Glomerular visceral epithelial cell (primary cell): ENCODE results near the gene ARHGEF28.

ENCODE experiments used
- DNase-seq: peaks from one replicate; pipeline ENCODE4 v3.0.0-alpha.2; 2016; ENCODE audit errors: extremely low spot score

ARHGEF28 gene, protein sequence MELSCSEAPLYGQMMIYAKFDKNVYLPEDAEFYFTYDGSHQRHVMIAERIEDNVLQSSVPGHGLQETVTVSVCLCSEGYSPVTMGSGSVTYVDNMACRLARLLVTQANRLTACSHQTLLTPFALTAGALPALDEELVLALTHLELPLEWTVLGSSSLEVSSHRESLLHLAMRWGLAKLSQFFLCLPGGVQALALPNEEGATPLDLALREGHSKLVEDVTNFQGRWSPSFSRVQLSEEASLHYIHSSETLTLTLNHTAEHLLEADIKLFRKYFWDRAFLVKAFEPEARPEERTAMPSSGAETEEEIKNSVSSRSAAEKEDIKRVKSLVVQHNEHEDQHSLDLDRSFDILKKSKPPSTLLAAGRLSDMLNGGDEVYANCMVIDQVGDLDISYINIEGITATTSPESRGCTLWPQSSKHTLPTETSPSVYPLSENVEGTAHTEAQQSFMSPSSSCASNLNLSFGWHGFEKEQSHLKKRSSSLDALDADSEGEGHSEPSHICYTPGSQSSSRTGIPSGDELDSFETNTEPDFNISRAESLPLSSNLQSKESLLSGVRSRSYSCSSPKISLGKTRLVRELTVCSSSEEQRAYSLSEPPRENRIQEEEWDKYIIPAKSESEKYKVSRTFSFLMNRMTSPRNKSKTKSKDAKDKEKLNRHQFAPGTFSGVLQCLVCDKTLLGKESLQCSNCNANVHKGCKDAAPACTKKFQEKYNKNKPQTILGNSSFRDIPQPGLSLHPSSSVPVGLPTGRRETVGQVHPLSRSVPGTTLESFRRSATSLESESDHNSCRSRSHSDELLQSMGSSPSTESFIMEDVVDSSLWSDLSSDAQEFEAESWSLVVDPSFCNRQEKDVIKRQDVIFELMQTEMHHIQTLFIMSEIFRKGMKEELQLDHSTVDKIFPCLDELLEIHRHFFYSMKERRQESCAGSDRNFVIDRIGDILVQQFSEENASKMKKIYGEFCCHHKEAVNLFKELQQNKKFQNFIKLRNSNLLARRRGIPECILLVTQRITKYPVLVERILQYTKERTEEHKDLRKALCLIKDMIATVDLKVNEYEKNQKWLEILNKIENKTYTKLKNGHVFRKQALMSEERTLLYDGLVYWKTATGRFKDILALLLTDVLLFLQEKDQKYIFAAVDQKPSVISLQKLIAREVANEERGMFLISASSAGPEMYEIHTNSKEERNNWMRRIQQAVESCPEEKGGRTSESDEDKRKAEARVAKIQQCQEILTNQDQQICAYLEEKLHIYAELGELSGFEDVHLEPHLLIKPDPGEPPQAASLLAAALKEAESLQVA (N-terminal part only)

DNA sequence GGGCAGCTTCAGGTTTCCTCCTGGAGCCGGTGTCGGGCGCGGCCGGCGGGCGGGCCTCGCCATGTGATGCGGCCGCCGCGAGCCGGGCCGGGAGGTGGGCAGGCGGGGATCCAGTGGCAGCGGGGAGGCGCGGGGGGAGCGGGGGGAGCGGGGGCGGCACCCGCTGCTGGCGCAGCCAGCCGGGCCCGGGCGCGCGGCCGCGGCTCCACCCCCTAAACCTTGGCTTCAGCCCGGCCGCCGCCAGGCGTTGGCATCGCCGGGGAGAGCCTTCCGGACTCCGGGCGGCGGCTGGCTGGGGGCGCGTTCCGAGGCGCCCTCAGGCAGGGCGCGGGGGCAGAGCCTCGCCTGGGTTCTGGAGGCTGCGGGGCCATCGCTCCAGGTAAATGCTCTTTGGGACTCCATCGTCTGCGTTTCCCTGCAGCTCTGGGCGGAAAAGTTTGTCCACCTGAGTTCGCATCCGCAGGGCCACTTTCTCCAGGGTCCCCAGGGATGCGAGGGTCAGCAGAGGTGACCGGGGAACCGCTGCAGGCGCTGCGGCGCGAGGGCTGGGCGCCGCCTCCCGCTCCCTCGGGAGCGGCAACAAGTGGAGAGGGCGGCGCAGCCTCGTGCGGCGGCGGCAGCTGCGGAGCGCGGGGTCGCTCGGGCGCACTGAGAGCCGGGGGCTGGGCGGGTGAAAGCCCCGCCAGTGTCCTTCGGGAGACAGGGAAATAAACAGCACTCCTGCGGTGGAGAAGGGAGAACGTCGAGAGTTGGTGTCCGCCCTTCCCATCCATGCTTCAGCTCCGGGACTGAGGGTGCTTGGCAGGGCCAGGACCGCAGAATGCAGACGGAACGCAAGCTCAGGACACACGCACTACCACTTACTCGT lies at the start of gene ARHGEF28:
ARHGEF28 (plus strand) TSS at position 253 of the 868 bp plus-strand sequence. CDS start 58,656 bp downstream, outside the sequence.
- DNase-seq = peak; percentile 91

- DNase-seq = no peak
Observed at GRCh38 chr5:73582285-73583145, 43.5 kb upstream of the ARHGEF28 start.

- no peak for DNase-seq
Observed at GRCh38 chr5:73587923-73588322, 38.1 kb upstream of the ARHGEF28 start.

- DNase-seq = peak; percentile 85
Observed at GRCh38 chr5:73591102-73591695, 34.8 kb upstream of the ARHGEF28 start.

GRCh38 chr5:73591698-73592501 lies 34.1 kb upstream of the ARHGEF28 start:
- peak; percentile 70 for DNase-seq

DNA sequence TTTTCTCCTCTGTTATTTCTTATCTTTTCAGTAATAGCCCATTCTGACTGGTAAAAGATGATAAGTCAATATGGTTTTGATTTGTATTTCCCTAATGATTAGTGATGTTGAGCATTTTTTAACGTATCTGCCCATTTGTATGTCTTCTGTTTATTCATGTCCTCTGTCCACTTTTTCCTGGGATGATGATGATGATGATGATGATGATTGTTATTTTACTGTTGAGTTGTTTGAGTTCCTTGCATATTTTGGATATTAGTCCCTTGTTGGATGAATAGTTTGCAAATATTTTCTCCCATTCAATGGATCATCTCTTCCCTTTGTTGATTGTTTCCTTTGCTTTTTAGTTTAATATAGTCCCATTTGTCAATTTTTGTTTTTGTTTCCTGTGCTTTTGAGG lies 33.4 kb upstream of the ARHGEF28 start:
- peak; percentile 12 for DNase-seq

- peak; percentile 45 for DNase-seq
Observed at GRCh38 chr5:73596705-73597328, 29.2 kb upstream of the ARHGEF28 start.

DNA sequence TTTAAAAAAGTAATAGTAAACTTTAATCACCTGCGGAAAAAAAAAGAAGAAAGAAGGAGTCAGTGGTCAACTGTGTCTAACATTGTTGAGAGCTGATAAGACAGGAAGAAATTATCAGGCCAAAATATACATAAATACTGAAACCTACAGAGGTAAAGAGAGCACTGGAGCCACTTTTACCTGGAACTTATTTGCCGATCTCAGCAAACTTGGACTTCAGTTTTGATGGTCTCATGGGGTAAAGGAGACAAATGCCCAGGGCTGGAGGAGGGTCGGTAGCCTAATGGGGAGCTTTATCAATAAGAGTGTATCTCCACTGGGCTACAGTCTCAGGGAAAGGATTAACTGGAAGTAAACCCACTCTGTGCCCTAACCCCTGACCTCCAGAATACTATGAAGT lies 26.6 kb upstream of the ARHGEF28 start:
- DNase-seq = no peak

GRCh38 chr5:73603998-73604397 lies 22.0 kb upstream of the ARHGEF28 start:
- DNase-seq = no peak

DNA sequence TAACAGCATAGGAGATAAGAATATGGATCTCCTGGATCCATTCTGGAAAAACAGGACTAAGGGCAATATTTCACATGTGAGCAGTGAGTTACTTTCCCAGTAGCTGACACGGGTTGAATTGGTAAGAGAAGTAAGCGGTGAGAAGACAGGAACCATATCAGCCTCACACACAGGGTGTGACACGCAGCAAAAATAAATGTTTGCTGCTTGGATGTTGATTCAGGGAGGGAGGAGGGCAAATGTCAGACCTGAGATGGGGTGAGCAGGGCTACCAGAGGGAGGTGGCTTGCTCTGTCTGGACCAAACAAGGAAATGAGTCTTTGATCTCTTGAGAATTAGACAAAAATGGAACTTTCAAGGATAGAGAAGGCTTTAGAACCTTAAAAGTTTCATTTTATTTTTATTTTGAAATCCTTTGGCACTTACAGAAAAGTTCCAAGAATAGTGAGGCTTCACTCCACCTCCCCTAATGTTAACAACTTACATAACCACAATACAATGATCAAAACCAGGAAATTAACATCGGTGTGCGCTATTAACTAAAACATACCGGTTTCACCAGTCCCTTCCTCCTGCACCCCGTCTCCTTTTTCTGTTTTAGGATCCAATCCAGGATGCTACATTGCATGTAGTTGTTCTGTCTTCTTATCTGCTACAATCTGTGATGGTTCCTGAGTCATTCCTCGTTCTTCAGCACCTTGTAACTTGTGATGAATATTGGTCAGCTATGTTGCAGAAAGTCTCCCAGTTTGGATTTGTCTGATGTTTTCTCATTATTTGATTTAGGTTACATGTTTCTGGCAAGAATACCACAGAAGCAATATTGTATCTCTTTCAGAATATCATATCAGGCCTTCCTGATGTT lies 20.5 kb upstream of the ARHGEF28 start:
- no peak for DNase-seq

DNA sequence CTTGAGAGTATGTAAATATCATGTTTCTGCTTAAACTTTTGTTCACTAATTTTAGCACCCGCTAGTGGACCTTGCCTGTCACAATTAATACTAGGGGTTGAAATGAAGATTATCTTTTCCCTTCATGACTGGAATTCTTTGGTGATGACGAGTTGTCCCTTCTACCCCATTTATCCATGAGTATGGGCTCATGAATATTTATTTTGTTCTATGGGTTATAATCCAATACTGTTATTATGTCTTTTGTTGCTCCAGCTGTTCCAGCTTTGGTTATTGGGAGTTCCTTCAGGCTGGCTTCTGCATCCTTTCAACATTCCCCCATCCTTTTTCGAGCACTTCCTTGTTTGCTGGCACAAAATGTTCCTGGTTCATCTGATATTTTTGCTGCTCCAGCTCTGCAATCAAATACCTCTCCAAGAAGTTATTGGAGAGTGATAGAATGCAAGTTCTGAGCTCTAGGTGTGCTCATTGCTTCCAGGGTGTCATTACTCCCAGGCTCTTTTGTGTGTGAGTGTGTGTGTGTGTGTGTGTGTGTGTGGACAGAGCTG lies 19.7 kb upstream of the ARHGEF28 start:
- no peak for DNase-seq

- no peak for DNase-seq
Observed at GRCh38 chr5:73607228-73607627, 18.8 kb upstream of the ARHGEF28 start.

GRCh38 chr5:73612799-73613198 lies 13.2 kb upstream of the ARHGEF28 start:
- DNase-seq = no peak

DNA sequence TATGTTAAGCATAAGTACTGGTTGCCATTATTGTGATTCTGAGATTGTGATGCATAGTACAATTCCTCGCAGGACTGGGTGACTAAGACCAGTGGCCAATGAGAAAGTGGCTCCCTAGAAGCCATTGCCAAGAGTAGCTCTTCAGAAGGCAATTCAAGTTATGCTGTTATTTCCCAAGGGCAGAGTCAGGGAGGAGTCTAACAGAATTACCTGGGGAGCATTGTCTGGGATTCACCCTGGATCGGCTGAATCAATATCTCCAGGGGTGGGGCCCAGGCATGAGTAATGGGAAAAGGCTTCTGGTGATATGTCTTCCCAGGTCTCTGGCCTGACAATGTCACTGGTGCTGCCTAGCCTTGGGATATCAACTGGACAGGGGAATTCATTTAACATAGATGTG lies 10.9 kb upstream of the ARHGEF28 start:
- DNase-seq = no peak

DNA sequence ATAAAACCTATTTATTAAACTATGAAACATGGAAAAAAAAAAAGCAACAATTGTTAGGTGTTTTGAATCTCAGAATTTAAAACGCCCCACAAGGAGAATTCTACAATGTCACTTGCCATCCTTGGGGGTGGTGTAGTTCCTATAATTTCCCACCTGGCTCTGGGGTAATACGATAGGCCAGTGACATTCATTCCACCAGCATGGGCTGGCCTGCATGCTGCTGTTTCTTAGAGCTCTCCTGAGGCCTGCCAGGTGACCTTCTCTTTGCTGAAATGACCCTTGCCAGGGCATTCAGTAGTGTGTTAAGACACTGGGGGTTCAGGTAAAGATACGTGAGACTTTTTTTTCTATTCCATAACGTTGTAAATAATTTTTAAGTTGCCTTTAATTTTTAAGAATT lies 10.0 kb upstream of the ARHGEF28 start:
- no peak for DNase-seq

DNA sequence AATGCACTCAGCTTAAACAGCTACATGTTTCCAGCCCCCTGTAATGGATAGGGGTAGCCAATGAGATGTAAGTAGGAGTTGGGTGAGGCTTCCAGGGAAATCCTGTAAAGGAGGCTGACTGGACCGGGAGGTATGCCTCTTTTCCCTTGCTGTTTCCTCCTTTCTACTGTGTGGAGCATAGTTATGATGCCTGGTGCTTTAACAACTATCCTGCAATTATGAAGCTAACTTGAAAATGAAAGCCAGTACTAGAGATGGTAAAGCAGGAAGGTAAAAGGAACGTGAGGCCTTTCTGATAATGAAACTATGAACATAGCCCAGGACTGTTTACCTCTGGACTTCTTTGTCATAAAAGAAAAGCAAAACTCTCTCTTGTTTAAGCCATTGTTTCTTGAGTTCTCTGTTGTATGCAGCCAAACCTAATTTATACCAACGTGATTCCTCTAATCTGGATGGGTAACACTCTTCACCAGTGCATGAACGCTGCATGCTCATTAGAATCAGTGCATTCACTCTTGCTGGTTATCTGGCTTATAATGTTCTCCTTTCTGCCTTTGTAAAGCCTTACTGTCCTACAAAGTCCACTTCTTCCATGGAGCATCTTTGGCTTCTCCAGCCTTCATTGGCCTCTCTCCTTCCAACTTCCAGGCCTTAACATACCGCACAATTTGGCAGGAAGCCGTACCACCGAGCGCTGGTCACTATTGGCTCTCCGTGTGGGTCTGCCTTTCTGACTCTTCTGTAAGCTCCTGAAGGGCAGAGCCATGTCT lies 8.3 kb upstream of the ARHGEF28 start:
- DNase-seq = no peak
